ELR (cell line): Measurements from ENCODE around the gene UNC45A.

Experiments
- DNase-seq: peaks from one replicate; pipeline ENCODE4 v3.0.0-alpha.2; 2015; ENCODE audit warnings: low read depth

Gene UNC45A

GRCh38 chr15:90946941-90947576 is 12.0 kb downstream of the UNC45A start:
- DNase-seq, result no peak

GRCh38 chr15:90947577-90948357 is 12.7 kb downstream of the UNC45A start:
- no peak for DNase-seq

- no peak for DNase-seq
Observed at GRCh38 chr15:90948506-90948905, 13.4 kb downstream of the UNC45A start.

- no peak for DNase-seq
Observed at GRCh38 chr15:90949979-90950675, 15.0 kb downstream of the UNC45A start.

GRCh38 chr15:90950676-90951075 is 15.6 kb downstream of the UNC45A start:
- no peak for DNase-seq

- no peak for DNase-seq
Observed at GRCh38 chr15:90952901-90953677, 18.0 kb downstream of the UNC45A start.

GRCh38 chr15:90953947-90954711 is 19.0 kb downstream of the UNC45A start:
- DNase-seq, result no peak

- peak; percentile 92 for DNase-seq
Observed at GRCh38 chr15:90954712-90955623, 19.9 kb downstream of the UNC45A start, which contains the start of gene RCCD1. Gene RCCD1 (plus strand): TSS chr15:90954884. CDS start chr15:90956735, 1,851 bp downstream.

GRCh38 chr15:90955624-90956273 is 20.7 kb downstream of the UNC45A start:
- DNase-seq, result no peak

GRCh38 chr15:90956274-90957030 is 21.4 kb downstream of the UNC45A start:
- peak; percentile 81 for DNase-seq

GRCh38 chr15:90957031-90957790 is 22.1 kb downstream of the UNC45A start:
- peak; percentile 56 for DNase-seq

- DNase-seq, result no peak
Observed at GRCh38 chr15:90957791-90958190, 22.7 kb downstream of the UNC45A start.

GRCh38 chr15:90959028-90959595 is 24.0 kb downstream of the UNC45A start:
- no peak for DNase-seq

GRCh38 chr15:90959894-90960293 is 24.8 kb downstream of the UNC45A start:
- DNase-seq, result no peak

GRCh38 chr15:90960298-90961091 is 25.4 kb downstream of the UNC45A start:
- DNase-seq, result no peak

GRCh38 chr15:90962021-90962420 is 26.9 kb downstream of the UNC45A start:
- no peak for DNase-seq

GRCh38 chr15:90966262-90966661 is 31.2 kb downstream of the UNC45A start:
- no peak for DNase-seq
